Glomerular visceral epithelial cell (primary cell): ENCODE measurements around the gene FBH1.
"Not testable (repeated sequence)": the region's sequence is repeated elsewhere in the genome, so short reads cannot be mapped to it uniquely, and the experiment has no call there.

Experiments used
- DNase-seq: peaks from one replicate; pipeline ENCODE4 v3.0.0-alpha.2; 2016; ENCODE audit errors: extremely low spot score

FBH1 gene

DNA sequence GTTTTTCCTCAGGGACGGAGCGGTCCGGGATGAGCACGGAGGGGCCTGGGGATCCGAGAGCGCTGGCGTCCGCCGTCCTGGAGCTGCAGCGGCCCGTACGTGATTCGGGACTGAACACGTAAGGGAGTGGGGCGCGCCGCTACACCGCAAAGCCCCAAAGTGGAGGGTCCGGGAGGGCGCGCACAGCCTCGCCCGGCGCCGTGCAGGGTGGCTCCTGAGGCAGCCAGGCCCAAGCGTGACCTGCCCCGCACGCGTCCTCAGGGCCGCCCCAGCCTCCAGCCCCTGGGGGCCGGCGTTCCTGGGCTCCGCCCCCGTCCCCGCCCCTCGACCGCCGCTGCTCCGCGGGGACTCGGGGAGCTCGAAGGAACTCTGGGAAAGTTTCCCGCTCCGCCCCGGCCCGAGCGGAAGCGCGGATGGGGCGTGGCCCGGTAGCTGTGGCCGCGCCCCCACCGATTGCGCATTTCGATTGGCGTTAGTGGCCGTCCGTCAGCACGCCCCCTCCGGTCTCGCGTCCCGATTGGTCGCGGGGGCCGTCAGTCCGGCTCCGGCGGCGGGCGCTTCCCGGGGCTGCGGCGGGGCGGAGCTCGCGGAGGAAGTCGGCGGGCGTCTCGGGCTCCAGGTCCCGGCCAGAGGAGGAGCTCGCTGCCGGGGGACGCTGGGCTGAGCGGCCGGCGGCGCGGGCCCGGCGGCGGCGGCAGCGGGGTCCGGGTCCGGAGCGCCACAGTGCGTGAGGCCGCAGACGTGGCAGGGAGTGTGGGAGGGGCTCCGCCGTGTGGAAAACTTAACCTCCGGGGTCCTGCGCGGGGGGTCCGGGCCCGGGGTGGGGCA is at the start of gene FBH1, which contains the start of gene ANKRD16:
Gene FBH1 (plus strand): TSS at position 620 of the 828 bp plus-strand sequence. CDS start 103 bp downstream, at position 723.
Gene ANKRD16 (minus strand): TSS at position 270 of the 828 bp plus-strand sequence. CDS start 539 bp downstream, outside the sequence.
- DNase-seq: peak; percentile 99

- DNase-seq: peak; percentile 57
Observed at GRCh38 chr10:5840314-5841307, 49.4 kb upstream of the FBH1 start.

DNA sequence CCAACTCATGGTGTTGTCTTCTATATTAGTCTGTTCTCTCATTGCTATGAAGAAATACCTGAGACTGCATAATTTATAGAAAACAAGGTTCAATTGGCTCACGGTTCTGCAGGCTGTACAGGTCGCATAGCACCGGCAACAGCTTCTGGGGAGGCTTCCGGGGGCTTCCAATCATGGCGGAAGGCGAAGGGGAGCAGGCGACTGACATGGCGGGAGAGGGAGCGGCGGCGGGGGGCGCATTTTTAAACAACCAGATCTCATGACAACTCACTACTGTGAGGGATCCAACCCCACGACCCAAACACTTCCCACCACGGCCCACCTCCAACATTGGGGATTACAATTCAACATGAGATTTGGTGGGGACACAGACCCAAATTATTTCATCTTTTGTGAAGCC is 48.1 kb upstream of the FBH1 start:
- no peak for DNase-seq

- DNase-seq: no peak
Observed at GRCh38 chr10:5843686-5844344, 46.2 kb upstream of the FBH1 start.

GRCh38 chr10:5844345-5845055 is 45.5 kb upstream of the FBH1 start:
- no peak for DNase-seq

GRCh38 chr10:5846667-5847066 is 43.4 kb upstream of the FBH1 start:
- not testable (repeated sequence) for DNase-seq

- no peak for DNase-seq
Observed at GRCh38 chr10:5854131-5854475, 35.9 kb upstream of the FBH1 start.

- DNase-seq: no peak
Observed at GRCh38 chr10:5855979-5856700, 33.9 kb upstream of the FBH1 start.

DNA sequence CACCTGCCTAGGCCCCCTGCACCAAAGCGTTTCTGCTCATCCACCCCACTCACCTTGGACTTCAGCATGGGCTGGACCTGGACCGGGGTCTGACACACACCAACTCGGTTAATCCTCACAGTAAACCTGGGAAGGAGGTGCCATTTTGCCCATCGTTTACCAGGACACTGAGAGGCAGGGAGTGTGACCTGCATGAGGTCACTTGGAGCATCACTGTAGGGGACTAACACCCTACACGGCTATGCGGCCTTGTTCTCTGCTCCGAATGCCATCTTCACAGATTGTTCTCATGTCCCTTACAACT is 33.4 kb upstream of the FBH1 start:
- no peak for DNase-seq

GRCh38 chr10:5858811-5859210 is 31.2 kb upstream of the FBH1 start:
- DNase-seq: no peak

GRCh38 chr10:5860066-5860465 is 30.0 kb upstream of the FBH1 start:
- DNase-seq: no peak

GRCh38 chr10:5862360-5862961 is 27.6 kb upstream of the FBH1 start:
- DNase-seq: no peak

- not testable (repeated sequence) for DNase-seq
Observed at GRCh38 chr10:5862981-5863685, 26.9 kb upstream of the FBH1 start.

DNA sequence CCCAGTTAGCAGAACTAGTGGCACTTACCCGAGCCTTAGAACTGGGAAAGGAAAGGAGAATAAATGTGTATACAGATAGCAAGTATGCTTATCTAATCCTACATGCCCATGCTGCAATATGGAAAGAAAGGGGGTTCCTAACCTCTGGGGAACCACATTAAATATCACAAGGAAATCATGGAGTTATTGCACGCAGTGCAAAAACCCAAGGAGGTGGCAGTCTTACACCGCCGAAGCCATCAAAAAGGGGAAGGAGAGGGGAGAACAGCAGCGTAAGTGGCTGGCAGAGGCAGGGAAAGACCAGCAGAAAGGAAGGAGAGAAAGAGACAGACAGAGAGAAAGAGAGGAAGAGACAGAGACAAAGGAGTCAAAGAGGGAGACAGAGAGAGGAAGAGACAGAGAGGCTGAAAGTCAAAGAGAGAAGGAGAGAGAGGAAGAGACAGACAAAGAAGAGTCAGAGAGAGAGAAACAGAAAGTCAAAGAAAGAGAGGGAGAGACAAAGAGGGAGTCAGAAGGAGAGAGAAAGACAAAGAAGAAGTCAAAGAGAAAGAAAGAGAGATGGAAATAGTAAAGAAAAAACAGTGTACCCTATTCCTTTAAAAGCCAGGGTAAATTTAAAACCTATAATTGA is 23.5 kb upstream of the FBH1 start:
- not testable (repeated sequence) for DNase-seq

- DNase-seq: not testable (repeated sequence)
Observed at GRCh38 chr10:5867091-5867615, 22.9 kb upstream of the FBH1 start.

DNA sequence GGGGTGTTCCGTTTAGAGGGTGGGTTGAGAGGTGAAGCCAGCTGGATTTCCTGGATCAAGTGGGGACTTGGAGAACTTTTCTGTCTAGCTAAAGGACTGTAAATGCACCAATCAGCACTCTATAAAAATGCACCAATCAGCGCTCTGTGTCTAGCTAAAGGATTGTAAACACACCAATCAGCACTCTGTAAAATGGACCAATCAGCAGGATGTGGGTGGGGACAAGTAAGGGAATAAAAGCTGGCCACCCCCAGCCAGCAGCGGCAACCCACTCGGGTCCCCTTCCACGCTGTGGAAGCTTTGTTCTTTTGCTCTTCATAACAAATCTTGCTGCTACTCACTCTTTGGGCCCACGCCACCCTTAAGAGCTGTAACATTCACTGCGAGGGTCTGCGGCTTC is 21.7 kb upstream of the FBH1 start:
- DNase-seq: not testable (repeated sequence)

- no peak for DNase-seq
Observed at GRCh38 chr10:5869156-5869555, 20.9 kb upstream of the FBH1 start.

- DNase-seq: no peak
Observed at GRCh38 chr10:5871596-5871995, 18.4 kb upstream of the FBH1 start.

DNA sequence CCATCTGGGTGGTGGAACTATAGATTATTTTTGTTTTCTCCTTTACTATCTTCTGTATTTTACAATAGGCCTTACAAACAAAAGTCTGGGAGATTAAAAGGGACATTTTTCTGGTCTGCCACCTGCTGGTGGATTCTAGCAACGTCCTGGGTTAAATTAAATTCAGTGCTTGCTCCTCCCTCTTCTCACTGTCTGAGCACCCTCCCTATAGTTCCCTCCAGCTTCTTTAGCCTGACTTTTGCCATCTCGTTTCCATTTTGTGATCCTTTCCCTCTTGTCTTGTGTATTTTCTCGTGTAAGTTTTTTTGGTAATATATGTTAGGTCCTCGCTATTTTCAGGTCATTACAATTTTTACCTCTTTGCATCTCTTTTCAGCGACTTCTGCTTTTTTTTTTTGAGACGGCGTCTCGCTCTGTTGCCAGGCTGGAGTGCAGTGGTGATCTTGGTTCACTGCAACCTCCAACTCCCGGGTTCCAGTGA is 16.5 kb upstream of the FBH1 start:
- peak; percentile 74 for DNase-seq
